ENCODE results near the gene FGFR3.

DNA sequence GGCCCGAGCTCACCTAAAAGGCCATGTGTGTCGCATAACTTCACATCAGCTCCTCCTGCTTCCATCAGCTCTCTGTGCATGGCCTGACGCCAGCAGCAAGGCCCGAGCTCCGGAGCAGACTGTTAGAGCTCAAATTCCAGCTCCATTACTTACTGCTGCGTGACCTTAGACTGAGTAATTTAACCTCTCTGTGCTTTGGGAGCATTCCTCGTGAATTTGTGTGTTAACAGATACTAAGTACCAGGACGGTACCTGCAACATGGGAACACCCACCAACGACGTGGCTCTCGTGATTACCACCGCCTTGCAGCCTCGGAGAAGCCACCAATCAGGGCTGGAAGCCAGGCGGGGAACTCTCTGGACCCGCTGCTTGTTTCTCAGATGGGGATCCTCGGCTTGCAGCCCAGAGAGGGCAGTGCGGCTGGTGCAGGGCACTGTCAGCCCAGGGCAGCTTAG is 49.9 kb downstream of the FGFR3 start:
- TF ChIP-seq, protein P1, sequence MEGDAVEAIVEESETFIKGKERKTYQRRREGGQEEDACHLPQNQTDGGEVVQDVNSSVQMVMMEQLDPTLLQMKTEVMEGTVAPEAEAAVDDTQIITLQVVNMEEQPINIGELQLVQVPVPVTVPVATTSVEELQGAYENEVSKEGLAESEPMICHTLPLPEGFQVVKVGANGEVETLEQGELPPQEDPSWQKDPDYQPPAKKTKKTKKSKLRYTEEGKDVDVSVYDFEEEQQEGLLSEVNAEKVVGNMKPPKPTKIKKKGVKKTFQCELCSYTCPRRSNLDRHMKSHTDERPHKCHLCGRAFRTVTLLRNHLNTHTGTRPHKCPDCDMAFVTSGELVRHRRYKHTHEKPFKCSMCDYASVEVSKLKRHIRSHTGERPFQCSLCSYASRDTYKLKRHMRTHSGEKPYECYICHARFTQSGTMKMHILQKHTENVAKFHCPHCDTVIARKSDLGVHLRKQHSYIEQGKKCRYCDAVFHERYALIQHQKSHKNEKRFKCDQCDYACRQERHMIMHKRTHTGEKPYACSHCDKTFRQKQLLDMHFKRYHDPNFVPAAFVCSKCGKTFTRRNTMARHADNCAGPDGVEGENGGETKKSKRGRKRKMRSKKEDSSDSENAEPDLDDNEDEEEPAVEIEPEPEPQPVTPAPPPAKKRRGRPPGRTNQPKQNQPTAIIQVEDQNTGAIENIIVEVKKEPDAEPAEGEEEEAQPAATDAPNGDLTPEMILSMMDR (IDR thresholded peaks at IDR 0.05) = no peak
- TF ChIP-seq POLR2A (IDR thresholded peaks at IDR 0.05) = no peak
